Effector memory CD4-positive, alpha-beta T cell (primary cell): ENCODE results near the gene RRP8.
A peak's percentile ranks its signal among the peaks of the same experiment; 100 is the strongest.

Source experiments
- DNase-seq, 3 donors: peaks; one replicate each; pipeline ENCODE4 v3.0.0-alpha.2; 2020
- H3K27ac ChIP-seq: 2 replicates; pipeline ENCODE4 v1.7.0; 2013; ENCODE audit warnings: mild to moderate bottlenecking, low read length, moderate library complexity; ENCODE audit not compliant: insufficient read depth, poor library complexity, severe bottlenecking
- H3K27me3 ChIP-seq: replicated peaks from 2 replicates; pipeline ENCODE4 v1.7.0; 2013; ENCODE audit warnings: mild to moderate bottlenecking, low read length; ENCODE audit not compliant: insufficient read depth, control insufficient read depth, poor library complexity, severe bottlenecking
- H3K36me3 ChIP-seq: 2 replicates; pipeline ENCODE4 v1.7.0; 2013; ENCODE audit warnings: mild to moderate bottlenecking, low read length, moderate library complexity; ENCODE audit not compliant: control insufficient read depth, insufficient read depth
- H3K4me1 ChIP-seq: 2 replicates; pipeline ENCODE4 v1.7.0; 2013; ENCODE audit warnings: low read length, mild to moderate bottlenecking; ENCODE audit not compliant: control insufficient read depth, insufficient read depth, poor library complexity, severe bottlenecking
- H3K4me3 ChIP-seq: 2 replicates; pipeline ENCODE4 v1.7.0; 2013; ENCODE audit warnings: low read length, low read depth, mild to moderate bottlenecking; ENCODE audit not compliant: insufficient read depth, poor library complexity, severe bottlenecking
- H3K9me3 ChIP-seq: 2 replicates; pipeline ENCODE4 v1.7.0; 2013; ENCODE audit warnings: mild to moderate bottlenecking, low read length, moderate library complexity; ENCODE audit not compliant: control insufficient read depth

RRP8 gene

GRCh38 chr11:6625156-6625831, 21.9 kb upstream of the RRP8 start:
- Histone ChIP-seq H3K27ac (no peak overlapping the region), H3K36me3 (peaks cover 5% of the 10 kb centered on the region), H3K4me1 (no peaks in the 10 kb centered on the region)

GRCh38 chr11:6623391-6624363, 20.3 kb upstream of the RRP8 start:
- Histone ChIP-seq H3K36me3 (peaks cover 5% of the 10 kb centered on the region), H3K27ac (no peak overlapping the region), H3K4me3 (no peak overlapping the region), H3K27me3 (no peaks in the 10 kb centered on the region), H3K4me1 (peaks cover 7% of the 10 kb centered on the region), H3K9me3 (no peaks in the 10 kb centered on the region)
- DNase-seq, result no peak

More at GRCh38 chr11:6625156-6625831, 21.9 kb upstream of the RRP8 start:
- Histone ChIP-seq H3K9me3 (no peaks in the 10 kb centered on the region), H3K27me3 (no peaks in the 10 kb centered on the region), H3K4me3 (no peak overlapping the region)
- no peak for DNase-seq

- Histone ChIP-seq H3K27me3 (no peaks in the 10 kb centered on the region), H3K9me3 (no peaks in the 10 kb centered on the region), H3K27ac (no peak overlapping the region), H3K4me3 (no peak overlapping the region), H3K36me3 (peaks cover 5% of the 10 kb centered on the region), H3K4me1 (peaks cover 19% of the 10 kb centered on the region)
- no peak for DNase-seq
These were observed 19.1 kb upstream of the RRP8 start for GRCh38 chr11:6622261-6623171.

GRCh38 chr11:6621711-6622211, 18.3 kb upstream of the RRP8 start:
- no peaks in the 10 kb centered on the region for H3K27me3 ChIP-seq
- H3K36me3 ChIP-seq, result peaks cover 5% of the 10 kb centered on the region
- no peak overlapping the region for H3K27ac ChIP-seq
- H3K9me3 ChIP-seq, result no peaks in the 10 kb centered on the region
- H3K4me3 ChIP-seq, result no peak overlapping the region
- H3K4me1 ChIP-seq, result peaks cover 21% of the 10 kb centered on the region
- DNase-seq, result no peak

GRCh38 chr11:6620636-6621035, 17.2 kb upstream of the RRP8 start:
- Histone ChIP-seq H3K36me3 (peaks cover 5% of the 10 kb centered on the region), H3K9me3 (no peaks in the 10 kb centered on the region), H3K4me3 (no peak overlapping the region), H3K27ac (no peak overlapping the region), H3K27me3 (no peaks in the 10 kb centered on the region), H3K4me1 (peaks cover 21% of the 10 kb centered on the region)
- no peak for DNase-seq

- H3K4me1 ChIP-seq, result peaks cover 21% of the 10 kb centered on the region
- peak; percentile 83 to 88 (median 86) for DNase-seq
These were observed 15.8 kb upstream of the RRP8 start, which contains the start of gene TPP1 for GRCh38 chr11:6619004-6619745. Gene TPP1 (minus strand): TSS chr11:6619422. CDS start chr11:6619400, 22 bp downstream.

GRCh38 chr11:6618117-6619003, 14.9 kb upstream of the RRP8 start:
- Histone ChIP-seq H3K36me3 (peaks cover 6% of the 10 kb centered on the region), H3K4me1 (peaks cover 21% of the 10 kb centered on the region), H3K4me3 (peak overlapping the region; percentile 78), H3K27ac (peak overlapping the region; percentile 85), H3K9me3 (no peaks in the 10 kb centered on the region), H3K27me3 (no peaks in the 10 kb centered on the region)
- DNase-seq, result peak; percentile 58 to 67 (median 64)

More at GRCh38 chr11:6619004-6619745, 15.8 kb upstream of the RRP8 start, which contains the start of gene TPP1:
- H3K27me3 ChIP-seq, result no peaks in the 10 kb centered on the region
- peak within 1 kb of the TSS; percentile 78 for H3K4me3 ChIP-seq
- H3K9me3 ChIP-seq, result no peaks in the 10 kb centered on the region
- peaks cover 6% of the 10 kb centered on the region for H3K36me3 ChIP-seq
- H3K27ac ChIP-seq, result peak within 1 kb of the TSS; percentile 85

GRCh38 chr11:6617315-6617781, 13.9 kb upstream of the RRP8 start:
- no peak for DNase-seq
- Histone ChIP-seq H3K27me3 (no peaks in the 10 kb centered on the region), H3K9me3 (no peaks in the 10 kb centered on the region), H3K27ac (peak overlapping the region; percentile 85), H3K36me3 (peaks cover 6% of the 10 kb centered on the region), H3K4me3 (no peak overlapping the region), H3K4me1 (peaks cover 27% of the 10 kb centered on the region)
